HEK293T (cell line): Measurements from ENCODE around the gene LUM.

Experiments used
- CTCF ChIA-PET: fragments of 350-600 bp; formaldehyde crosslinking; extraction: SDS; loops from one replicate; lab custom pipeline; 2021; ENCODE audit warnings: antibody characterized with exemption, inconsistent platforms; lab: Yijun Ruan, JAX
- POLR2A ChIA-PET: fragments of 350-600 bp; formaldehyde crosslinking; extraction: SDS; loops from one replicate; lab custom pipeline; 2020; ENCODE audit warnings: antibody characterized with exemption, inconsistent platforms; lab: Yijun Ruan, JAX
- DNase-seq: peaks from one replicate; pipeline ENCODE4 v3.0.0; 2012; ENCODE audit warnings: mixed read lengths; ENCODE audit errors: extremely low spot score
- ARNT ChIP-seq: fragments of 450-650 bp; IDR thresholded peaks from 2 replicates; pipeline ENCODE4 v1.6.1; 2017; ENCODE audit warnings: mild to moderate bottlenecking
- BHLHE40 ChIP-seq: fragments of 450-650 bp; IDR thresholded peaks from 2 replicates; pipeline ENCODE4 v1.6.1; 2016; ENCODE audit warnings: mild to moderate bottlenecking, moderate library complexity, borderline replicate concordance
- CTBP1 ChIP-seq: fragments of 450-650 bp; IDR thresholded peaks from 2 replicates; pipeline ENCODE4 v1.6.1; 2016; ENCODE audit warnings: borderline replicate concordance
- ELF4 ChIP-seq: fragments of 450-650 bp; IDR thresholded peaks from 2 replicates; pipeline ENCODE4 v1.6.1; 2017; ENCODE audit warnings: antibody characterized with exemption
- FOXA1 ChIP-seq: fragments of 450-650 bp; IDR thresholded peaks from 2 replicates; pipeline ENCODE4 v1.6.1; 2016; ENCODE audit warnings: mild to moderate bottlenecking
- FOXK2 ChIP-seq: fragments of 450-650 bp; IDR thresholded peaks from 2 replicates; pipeline ENCODE4 v1.6.1; 2016; ENCODE audit warnings: mild to moderate bottlenecking
- FOXM1 ChIP-seq: fragments of 450-650 bp; IDR thresholded peaks from 2 replicates; pipeline ENCODE4 v1.6.1; 2017; ENCODE audit warnings: mild to moderate bottlenecking, borderline replicate concordance
- HDGF ChIP-seq: fragments of 450-650 bp; IDR thresholded peaks from 2 replicates; pipeline ENCODE4 v1.6.1; 2017; ENCODE audit warnings: antibody characterized with exemption, borderline replicate concordance
- L3MBTL2 ChIP-seq: fragments of 450-650 bp; conservative IDR thresholded peaks from 2 replicates; pipeline ENCODE4 v1.6.1; 2016; ENCODE audit warnings: mild to moderate bottlenecking
- LEF1 ChIP-seq: fragments of 450-650 bp; IDR thresholded peaks from 2 replicates; pipeline ENCODE4 v1.6.1; 2017; ENCODE audit warnings: mild to moderate bottlenecking, borderline replicate concordance
- NFRKB ChIP-seq: fragments of 450-650 bp; IDR thresholded peaks from 2 replicates; pipeline ENCODE4 v1.6.1; 2016; ENCODE audit warnings: mild to moderate bottlenecking, moderate library complexity
- PKNOX1 ChIP-seq: fragments of 450-650 bp; IDR thresholded peaks from 2 replicates; pipeline ENCODE4 v1.6.1; 2016
- SP1 ChIP-seq: fragments of 450-650 bp; IDR thresholded peaks from 2 replicates; pipeline ENCODE4 v1.6.1; 2017
- SUZ12 ChIP-seq: fragments of 450-650 bp; IDR thresholded peaks from 2 replicates; pipeline ENCODE4 v1.6.1; 2016; ENCODE audit warnings: mild to moderate bottlenecking
- TARDBP ChIP-seq: fragments of 450-650 bp; IDR thresholded peaks from 2 replicates; pipeline ENCODE4 v1.6.1; 2016
- ZNF384 ChIP-seq: fragments of 450-650 bp; IDR thresholded peaks from 2 replicates; pipeline ENCODE4 v1.6.1; 2016

LUM gene, protein sequence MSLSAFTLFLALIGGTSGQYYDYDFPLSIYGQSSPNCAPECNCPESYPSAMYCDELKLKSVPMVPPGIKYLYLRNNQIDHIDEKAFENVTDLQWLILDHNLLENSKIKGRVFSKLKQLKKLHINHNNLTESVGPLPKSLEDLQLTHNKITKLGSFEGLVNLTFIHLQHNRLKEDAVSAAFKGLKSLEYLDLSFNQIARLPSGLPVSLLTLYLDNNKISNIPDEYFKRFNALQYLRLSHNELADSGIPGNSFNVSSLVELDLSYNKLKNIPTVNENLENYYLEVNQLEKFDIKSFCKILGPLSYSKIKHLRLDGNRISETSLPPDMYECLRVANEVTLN

GRCh38 chr12:91111366-91112325 lies at the start of gene LUM:
LUM (minus strand) TSS chr12:91111494; CDS start chr12:91108979, 2,515 bp downstream.
- POLR2A ChIA-PET = no interaction called here
- no peak for DNase-seq
- CTCF ChIA-PET = interaction anchor here (1.0 kb wide), 1 partner anchor 61 kb away, joined by 5 read pairs; no protein-coding TSS in a partner anchor
- TF ChIP-seq L3MBTL2 = peak; percentile 32; the same call in 1 of the 2 replicates
- no peak for TF ChIP-seq FOXK2

DNA sequence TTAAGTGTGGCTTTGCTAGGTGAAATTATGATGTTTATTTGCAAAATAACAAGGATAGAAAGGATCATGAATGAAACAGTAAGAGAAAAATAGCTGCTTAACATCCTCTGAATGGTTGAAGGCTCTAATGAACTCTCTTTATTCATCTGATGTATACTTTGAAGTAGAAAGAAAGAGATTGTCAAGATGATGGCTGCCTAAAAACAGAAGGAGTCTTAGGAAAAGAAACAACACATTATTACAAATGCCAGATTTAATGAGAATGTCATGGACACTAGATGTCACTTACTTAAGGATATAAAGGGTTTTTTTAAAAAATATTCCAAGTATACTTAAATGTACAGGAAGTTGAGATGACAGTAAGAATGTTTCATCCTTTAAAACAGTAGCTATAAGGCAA lies 49.7 kb upstream of the LUM start:
- CTCF ChIA-PET = no interaction called here
- POLR2A ChIA-PET = no interaction called here
- no peak for DNase-seq
- no peak for TF ChIP-seq L3MBTL2
- no peak for TF ChIP-seq ARNT
- TF ChIP-seq FOXM1 = no peak
- TF ChIP-seq HDGF = no peak
- TF ChIP-seq FOXA1 = no peak
- no peak for TF ChIP-seq PKNOX1
- no peak for TF ChIP-seq NFRKB
- no peak for TF ChIP-seq BHLHE40

- ChIA-PET CTCF (no interaction called here), POLR2A (no interaction called here)
- DNase-seq = no peak
- TF ChIP-seq SP1 (no peak), PKNOX1 (no peak), ARNT (no peak), SUZ12 (no peak), FOXM1 (no peak), FOXA1 (no peak), ELF4 (no peak), HDGF (no peak), ZNF384 (no peak)
Observed at GRCh38 chr12:91155990-91156389, 44.7 kb upstream of the LUM start.

GRCh38 chr12:91154131-91154530 lies 42.8 kb upstream of the LUM start:
- CTCF ChIA-PET = no interaction called here
- DNase-seq = no peak
- POLR2A ChIA-PET = no interaction called here
- TF ChIP-seq HDGF = no peak
- TF ChIP-seq ELF4 = no peak
- no peak for TF ChIP-seq L3MBTL2
- no peak for TF ChIP-seq CTBP1
- no peak for TF ChIP-seq SUZ12
- TF ChIP-seq BHLHE40 = no peak
- no peak for TF ChIP-seq NFRKB
- TF ChIP-seq LEF1 = no peak
- TF ChIP-seq FOXK2 = no peak
- TF ChIP-seq ARNT = no peak
- TF ChIP-seq PKNOX1 = no peak
- TF ChIP-seq SP1 = no peak
- TF ChIP-seq FOXA1 = no peak
- no peak for TF ChIP-seq TARDBP

GRCh38 chr12:91144053-91144452 lies 32.8 kb upstream of the LUM start:
- POLR2A ChIA-PET = no interaction called here
- CTCF ChIA-PET = no interaction called here

More at GRCh38 chr12:91144053-91144452, 32.8 kb upstream of the LUM start:
- TF ChIP-seq FOXM1 = no peak
- no peak for TF ChIP-seq SP1
- no peak for TF ChIP-seq NFRKB
- TF ChIP-seq L3MBTL2 = no peak
- no peak for TF ChIP-seq FOXA1
- TF ChIP-seq TARDBP = no peak
- no peak for TF ChIP-seq ZNF384
- TF ChIP-seq FOXK2 = no peak
- TF ChIP-seq CTBP1 = no peak
- TF ChIP-seq HDGF = no peak
- TF ChIP-seq SUZ12 = no peak
- TF ChIP-seq BHLHE40 = no peak
- TF ChIP-seq ELF4 = no peak
- TF ChIP-seq LEF1 = no peak
- no peak for TF ChIP-seq PKNOX1
- TF ChIP-seq ARNT = no peak
- DNase-seq = no peak
